Esophagus muscularis mucosa (tissue), 4 donors: ENCODE measurements around the gene SELENOH. TPM values are rescaled to one million over a fixed set of nuclear protein-coding genes. Genes with fewer than 3 reads are reported as not detected.

Experiments
- DNase-seq: peaks from one replicate; pipeline ENCODE4 v3.0.0-alpha.2; 2017; ENCODE audit errors: extremely low spot score
- H3K27ac ChIP-seq, 4 donors: fragments of 200-600 bp; sonication (generic); replicated peaks in 1 of 4; 1 replicate in 3 of 4; 2 replicates in 1 of 4; pipeline ENCODE4 v1.5.1; 2016 to 2019; ENCODE audit warnings: mild to moderate bottlenecking in 1 of 4
- H3K27me3 ChIP-seq, 4 donors: fragments of 200-600 bp; sonication (generic); one replicate each; pipeline versions ENCODE4 v1.5.1 to v1.6.0; 2016 to 2019
- H3K36me3 ChIP-seq, 4 donors: fragments of 200-600 bp; sonication (generic); one replicate each; pipeline ENCODE4 v1.5.1; 2016 to 2019
- H3K4me1 ChIP-seq, 4 donors: fragments of 200-600 bp; sonication (generic); one replicate each; pipeline ENCODE4 v1.5.1; 2016 to 2019
- H3K4me3 ChIP-seq, 4 donors: fragments of 200-600 bp; sonication (generic); 1 replicate in 2 of 4; 2 replicates in 2 of 4; pipeline ENCODE4 v1.5.1; 2016 to 2019; ENCODE audit warnings: mild to moderate bottlenecking in 4 of 4, moderate library complexity in 1 of 4
- H3K9me3 ChIP-seq, 4 donors: fragments of 200-600 bp; sonication (generic); 1 replicate in 3 of 4; 2 replicates in 1 of 4; pipeline ENCODE4 v1.5.1; 2016 to 2019
- EP300 ChIP-seq: sonication (generic); formaldehyde crosslinking; IDR thresholded peaks from one replicate; pipeline ENCODE4 v1.6.1; 2017; ENCODE audit warnings: antibody characterized with exemption
- POLR2A ChIP-seq: fragments of 450-650 bp; IDR thresholded peaks from one replicate; pipeline ENCODE4 v1.6.1; 2017; ENCODE audit warnings: antibody characterized with exemption, moderate library complexity, mild to moderate bottlenecking, low read depth
- POLR2AphosphoS5 ChIP-seq, 2 donors: sonication (generic); formaldehyde crosslinking; IDR thresholded peaks; one replicate each; pipeline ENCODE4 v1.6.1; 2017; ENCODE audit warnings: antibody characterized with exemption in 2 of 2
- WGBS: methylation state at CpG from one replicate; pipeline ENCODE4 v1.1.5; 2018; 5-methylcytosine and 5-hydroxymethylcytosine counted together
- intact Hi-C: fragments of 100-400 bp; cut with DNase I; formaldehyde crosslinking; loops from one replicate; pipeline ENCODE4 v1.15.1; 2023
- small RNA-seq, 3 donors: library from RNA; depleted of rRNA; stranded (forward); fragments of <200 nt; gene quantifications; one replicate each; pipeline ENCODE3, GENCODE V24; 2016
- total RNA-seq, 4 donors: library from RNA; depleted of rRNA; stranded (reverse); fragments of >200 nt; gene quantifications; one replicate each; pipeline versions ENCODE4 v1.1.0 to v1.2.1, GENCODE V29; 2016

SELENOH gene
- total RNA-seq, 4 donors from 2014 or later: 71.4 to 109 (median 82.6) TPM

GRCh38 chr11:57791321-57792059 is 50.2 kb downstream of the SELENOH start:
- no peak for DNase-seq
- Histone ChIP-seq H3K27ac (peak overlapping the region; percentile 4 to 75 (median 54)), H3K9me3 (no peaks in the 10 kb centered on the region), H3K4me1 (peaks cover 79 to 91% (median 81%) of the 10 kb centered on the region in 4 donors), H3K27me3 (no peaks in the 10 kb centered on the region), H3K4me3 (no peak overlapping the region), H3K36me3 (peaks cover 14 to 53% (median 35%) of the 10 kb centered on the region in 4 donors)
- no peak for TF ChIP-seq EP300
- no peak for TF ChIP-seq POLR2A
- TF ChIP-seq POLR2AphosphoS5 (IDR thresholded peaks at IDR 0.05): no peak
- 88% methylated on average over 22 of the region's 22 CpGs for WGBS
- intact Hi-C loops: loop anchor here (10.0 kb wide), 1 partner anchor 227 kb away; the partner anchor contains the start of gene UBE2L6

GRCh38 chr11:57792060-57792541 is 50.8 kb downstream of the SELENOH start:
- Histone ChIP-seq H3K36me3 (peaks cover 20 to 59% (median 41%) of the 10 kb centered on the region in 4 donors), H3K9me3 (no peaks in the 10 kb centered on the region), H3K4me3 (no peak overlapping the region), H3K27ac (peak overlapping the region; percentile 34 to 75 (median 54)), H3K27me3 (no peaks in the 10 kb centered on the region), H3K4me1 (peaks cover 73 to 85% (median 75%) of the 10 kb centered on the region in 4 donors)
- TF ChIP-seq EP300: no peak
- TF ChIP-seq POLR2A: no peak
- TF ChIP-seq POLR2AphosphoS5 (IDR thresholded peaks at IDR 0.05): peak in 1 of 2 donors; percentile 31
- DNase-seq: peak; percentile 92
- 82% methylated on average over 7 of the region's 7 CpGs for WGBS
- intact Hi-C loops: loop anchor here (10.0 kb wide), 1 partner anchor 227 kb away; the partner anchor contains the start of gene UBE2L6

GRCh38 chr11:57792870-57793269 is 51.6 kb downstream of the SELENOH start:
- peaks cover 28 to 61% (median 49%) of the 10 kb centered on the region in 4 donors for H3K36me3 ChIP-seq
- intact Hi-C loops: loop anchor here (10.0 kb wide), 1 partner anchor 228 kb away; the partner anchor contains the start of gene UBE2L6
- peaks cover 66 to 79% (median 67%) of the 10 kb centered on the region in 4 donors for H3K4me1 ChIP-seq

More at GRCh38 chr11:57792870-57793269, 51.6 kb downstream of the SELENOH start:
- H3K27ac ChIP-seq: peak overlapping the region; percentile 34 to 75 (median 54)
- no peak for TF ChIP-seq POLR2A
- no peak for TF ChIP-seq EP300
- peak in 1 of 2 donors; percentile 38 for TF ChIP-seq POLR2AphosphoS5 (IDR thresholded peaks at IDR 0.05)
- no peaks in the 10 kb centered on the region for H3K27me3 ChIP-seq
- DNase-seq: no peak
- no peak overlapping the region for H3K4me3 ChIP-seq
- no peaks in the 10 kb centered on the region for H3K9me3 ChIP-seq

Small RNAs within 50 kb of the gene (small RNA-seq; reads per million reads assigned to genes)
- 0 reads per million in 3 donors for gene AP001931.1
- gene TMX2-CTNND1: 0 reads per million in 3 donors

Other genes starting within 250 kb of the SELENOH start
- gene SLC43A1, start 225.8 kb upstream of the SELENOH start, total RNA-seq: 10 to 100 TPM; 17.7 to 33.2 (median 23.5) TPM
- 10 to 100 TPM; 41.9 to 49.1 (median 43.1) TPM for gene TIMM10, start 210.7 kb upstream of the SELENOH start, total RNA-seq
- not detected for gene SMTNL1, start 203.9 kb upstream of the SELENOH start, total RNA-seq
- gene UBE2L6, start 173.8 kb upstream of the SELENOH start, total RNA-seq: 10 to 100 TPM; 15.8 to 40.3 (median 32.8) TPM
- 100 to 1,000 TPM; 290 to 585 (median 569) TPM for gene SERPING1, start 143.8 kb upstream of the SELENOH start, total RNA-seq
- 1 to 10 TPM in 2 of 4 donors, under 1 TPM in 2; 0.50 to 2.5 (median 1.0) TPM for gene YPEL4, start 91.6 kb upstream of the SELENOH start, total RNA-seq
- gene CLP1, start 83.7 kb upstream of the SELENOH start, total RNA-seq: 10 to 100 TPM in 3 of 4 donors, 1 to 10 TPM in 1; 8.3 to 18.1 (median 14.7) TPM
- gene ZDHHC5, start 73.4 kb upstream of the SELENOH start, total RNA-seq: 10 to 100 TPM; 36.5 to 57.7 (median 47.8) TPM
- 10 to 100 TPM in 3 of 4 donors, 1 to 10 TPM in 1; 5.8 to 26.1 (median 11.8) TPM for gene MED19, start 29.3 kb upstream of the SELENOH start, total RNA-seq
- 10 to 100 TPM; 31.1 to 52.8 (median 46.1) TPM for gene TMX2, start 28.9 kb upstream of the SELENOH start, total RNA-seq
- not detected for gene BTBD18, start 10.3 kb downstream of the SELENOH start, total RNA-seq
- gene CTNND1, start 20.3 kb downstream of the SELENOH start, total RNA-seq: 100 to 1,000 TPM in 1 of 4 donors, 10 to 100 TPM in 3; 78.1 to 101 (median 89.5) TPM